K562 (cell line): ENCODE measurements around the gene KAZALD1. TPM values are rescaled to one million over a fixed set of nuclear protein-coding genes. Genes with fewer than 3 reads are reported as not detected.

Experiments used
- ATAC-seq: fragments of 200-7000 bp; cut with Tn5 transposase; 3 replicates; pipeline ENCODE4 v1.9.1; 2020; ENCODE audit warnings: moderate library complexity
- BruUV-seq: library from RNA; stranded (reverse); fragments of 400-500 nt; replicated peaks from 2 replicates; lab custom pipeline; 2021; lab: Mats Ljungman, UMichigan
- CTCF ChIA-PET: fragments of 300-600 bp; formaldehyde crosslinking; extraction: SDS; loops from one replicate; lab custom pipeline; 2021; ENCODE audit warnings: low intra/inter-chr PET ratio; lab: Yijun Ruan, JAX
- POLR2A ChIA-PET: fragments of 300-600, 350-650 bp; sonication (Branson Sonifier 250); formaldehyde crosslinking; extraction: SDS; loops from one replicate; lab custom pipeline; 2021; ENCODE audit warnings: antibody characterized with exemption, inconsistent platforms; lab: Yijun Ruan, JAX
- DNase-seq, 4 experiments: peaks; one replicate each; pipeline versions ENCODE4 v3.0.0 to v3.0.0-alpha.2; 2011 to 2018; ENCODE audit warnings: low spot score in 3 of 4, mixed read lengths in 3 of 4; ENCODE audit errors: extremely low read depth in 1 of 4
- FAIRE-seq: peaks from 2 replicates; lab custom pipeline; 2011; peaks lifted over from hg19 to GRCh38; lab: Jason Lieb, UNC
- H2AFZ ChIP-seq: 2 replicates; pipeline ENCODE4 v1.6.0; 2011; ENCODE audit warnings: low read depth, low read length, control low read depth, inconsistent platforms
- H3K27ac ChIP-seq: fragments of 200-600 bp; 3 replicates; pipeline ENCODE4 v1.8.0; 2011; ENCODE audit warnings: low read depth, mild to moderate bottlenecking, control low read depth, inconsistent platforms, low read length, moderate library complexity, mixed read lengths; ENCODE audit errors: extremely low read depth
- H3K27me3 ChIP-seq, 2 experiments: fragments of 300-600 bp in 1 of 2; 2 replicates in 1 of 2; 3 replicates in 1 of 2; pipeline versions ENCODE4 v1.6.0 to v1.8.0; 2011; ENCODE audit warnings: inconsistent platforms in 2 of 2, low read length in 2 of 2, mild to moderate bottlenecking in 1 of 2, mixed read lengths in 1 of 2, moderate library complexity in 1 of 2; ENCODE audit not compliant: control insufficient read depth in 2 of 2, insufficient read depth in 2 of 2
- H3K36me3 ChIP-seq: fragments of 300-600 bp; 3 replicates; pipeline ENCODE4 v1.8.0; 2011; ENCODE audit warnings: mild to moderate bottlenecking, low read length, inconsistent platforms; ENCODE audit not compliant: control insufficient read depth, insufficient read depth
- H3K4me1 ChIP-seq, 2 experiments: fragments of 200-600 bp in 1 of 2; replicated peaks in 1 of 2; 2 replicates in 1 of 2; 3 replicates in 1 of 2; pipeline versions ENCODE4 v1.5.1 to v1.8.0; 2011; ENCODE audit warnings: inconsistent platforms in 2 of 2, low read length in 2 of 2, mild to moderate bottlenecking in 1 of 2, mixed read lengths in 1 of 2, moderate library complexity in 1 of 2; ENCODE audit not compliant: control insufficient read depth in 2 of 2, insufficient read depth in 2 of 2
- H3K4me2 ChIP-seq: 2 replicates; pipeline ENCODE4 v1.6.1; 2011; ENCODE audit warnings: low read length, control low read depth, inconsistent platforms, mixed read lengths; ENCODE audit not compliant: insufficient read depth
- H3K4me3 ChIP-seq: fragments of 200-600 bp; sonication (generic), shearing (Covaris generic); 2 replicates; pipeline ENCODE4 v1.5.1; 2016; ENCODE audit warnings: control low read depth, inconsistent platforms
- H3K79me2 ChIP-seq: fragments of 200-600 bp; 3 replicates; pipeline ENCODE4 v1.8.0; 2011; ENCODE audit warnings: low read length, inconsistent platforms; ENCODE audit not compliant: control insufficient read depth, insufficient read depth
- H3K9ac ChIP-seq, 2 experiments: 2 replicates each; pipeline versions ENCODE4 v1.6.0 to v1.6.1; 2011; ENCODE audit warnings: low read depth in 2 of 2, low read length in 2 of 2, control low read depth in 1 of 2, inconsistent platforms in 1 of 2, mild to moderate bottlenecking in 1 of 2, mixed read lengths in 1 of 2; ENCODE audit not compliant: insufficient read depth in 1 of 2
- H3K9me1 ChIP-seq: one replicate; pipeline ENCODE4 v1.6.0; 2011; ENCODE audit warnings: inconsistent platforms, mild to moderate bottlenecking, low read length, moderate library complexity; ENCODE audit not compliant: control insufficient read depth, insufficient read depth
- H3K9me3 ChIP-seq: replicated peaks from 2 replicates; pipeline ENCODE4 v1.5.1; 2011; ENCODE audit warnings: low read depth, low read length, inconsistent platforms; ENCODE audit not compliant: control insufficient read depth, insufficient read depth
- H4K20me1 ChIP-seq: replicated peaks from 2 replicates; pipeline ENCODE4 v1.6.1; 2011; ENCODE audit warnings: low read length, inconsistent platforms, mixed read lengths; ENCODE audit not compliant: control insufficient read depth, insufficient read depth
- POLR2A ChIP-seq: fragments of 450-650 bp; conservative IDR thresholded peaks from 2 replicates; pipeline ENCODE4 v1.6.1; 2016
- SIN3A ChIP-seq, 2 experiments: fragments of 150-350 bp in 1 of 2; IDR thresholded peaks; 2 replicates each; pipeline ENCODE4 v1.6.1; 2011 to 2016; ENCODE audit warnings: borderline replicate concordance in 2 of 2, low read depth in 2 of 2, low read length in 2 of 2, mild to moderate bottlenecking in 2 of 2, moderate library complexity in 2 of 2; ENCODE audit not compliant: control insufficient read depth in 1 of 2
- SMAD4 ChIP-seq: fragments of 250-450 bp; sonication (Bioruptor Pico); conservative IDR thresholded peaks from 2 replicates; pipeline ENCODE4 v1.8.0; 2021; ENCODE audit warnings: inconsistent platforms, mild to moderate bottlenecking, moderate library complexity
- WGBS: fragments of 100-300 bp; shearing (Covaris generic); methylation state at CpG from one replicate; pipeline ENCODE4 v1.1.6; 2016; ENCODE audit warnings: low coverage, mixed read lengths; ENCODE audit not compliant: insufficient coverage; ENCODE audit errors: missing lambda C conversion rate; 5-methylcytosine and 5-hydroxymethylcytosine counted together
- in situ Hi-C: fragments of 300-500 bp; cut with MboI; formaldehyde crosslinking; loops from 4 replicates; pipeline ENCODE4 v1.15.0; 2018; ENCODE audit warnings: inconsistent platforms, mixed read lengths
- intact Hi-C: fragments of 100-400 bp; cut with micrococcal nuclease; formaldehyde crosslinking; loops from 2 replicates; pipeline ENCODE4 v1.14.2; 2022
- polyA plus RNA-seq, 8 experiments: library from polyadenylated mRNA; depleted of rRNA in 4 of 8; stranded (reverse) in 5 of 8; unstranded in 3 of 8; fragments of >200 nt; fragmentation: Nextera tagmentation in 2 of 8; fragmentation: Illumina TruSeq in 1 of 8; extraction: Ambion mirVana in 2 of 8; extraction: Trizol in 1 of 8; gene quantifications; 2 replicates each; pipeline versions ENCODE4 v1.2.1 to v1.2.3, GENCODE V29; 2011 to 2014; ENCODE audit warnings: inconsistent platforms in 1 of 8, missing spikeins in 1 of 8
- total RNA-seq, 7 experiments: library from RNA; depleted of rRNA in 6 of 7; stranded (reverse); fragments of >200 nt in 6 of 7; fragmentation: Illumina TruSeq in 2 of 7; extraction: Trizol in 2 of 7; gene quantifications; 2 replicates each; pipeline versions ENCODE4 v1.2.1 to v1.2.3, GENCODE V29; 2011 to 2021; ENCODE audit warnings: low replicate concordance in 1 of 7
- TF ChIP-seq, protein P1 (sequence below), 2 experiments: IDR thresholded peaks; 2 replicates each; pipeline ENCODE4 v1.6.1; 2011; ENCODE audit warnings: borderline replicate concordance in 1 of 2, control low read depth in 1 of 2, low read depth in 1 of 2, low read length in 1 of 2, mild to moderate bottlenecking in 1 of 2, mixed read lengths in 1 of 2, moderate library complexity in 1 of 2; ENCODE audit not compliant: insufficient read depth in 1 of 2, insufficient read length in 1 of 2, poor library complexity in 1 of 2, severe bottlenecking in 1 of 2; ENCODE audit errors: extremely low read depth in 1 of 2

The KAZALD1 gene
- total and polyA plus RNA-seq, 9 of the 15 experiments (the other 6 are each of a cell fraction or from before 2014, with no cell fraction given) = 0.15 to 10.0 (median 4.9) TPM

DNA sequence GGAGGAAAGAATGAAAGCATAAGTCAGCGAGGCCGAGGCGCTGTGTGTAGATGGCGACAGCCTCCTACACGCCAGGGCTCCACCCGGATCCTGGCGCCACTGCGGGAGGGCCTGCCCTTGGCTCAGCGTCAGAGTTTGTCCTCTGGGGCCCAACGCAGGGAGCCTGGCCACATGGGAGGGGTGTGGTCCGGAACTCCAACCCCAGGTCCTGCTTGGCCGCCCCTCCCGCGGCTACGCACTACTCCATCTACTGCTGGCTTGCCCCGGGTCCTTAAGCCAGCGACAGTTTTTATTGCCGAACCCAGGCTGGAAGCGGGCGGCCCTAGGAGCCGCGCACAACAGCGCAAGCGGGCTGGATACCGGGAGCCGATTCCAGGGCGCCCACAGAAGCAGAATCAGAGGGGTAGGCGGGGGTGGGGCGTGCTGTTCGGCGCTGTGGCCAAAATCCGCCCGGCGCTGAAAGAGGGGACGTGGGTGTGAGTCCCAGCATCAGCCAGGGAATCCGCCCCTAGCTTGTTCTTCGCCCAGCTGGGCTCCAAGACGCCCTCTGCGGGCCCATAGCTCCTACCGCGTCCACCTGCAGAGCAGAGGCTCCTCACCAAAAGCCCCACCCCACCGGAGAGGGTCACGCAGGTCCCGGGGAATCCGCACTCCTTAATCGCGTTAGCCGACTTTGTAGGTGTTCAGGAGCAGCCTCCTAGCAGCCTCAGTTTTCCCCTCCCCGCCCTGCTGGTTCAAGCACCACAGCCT is 4.5 kb downstream of the KAZALD1 start (continued):
- TF ChIP-seq, protein P1, sequence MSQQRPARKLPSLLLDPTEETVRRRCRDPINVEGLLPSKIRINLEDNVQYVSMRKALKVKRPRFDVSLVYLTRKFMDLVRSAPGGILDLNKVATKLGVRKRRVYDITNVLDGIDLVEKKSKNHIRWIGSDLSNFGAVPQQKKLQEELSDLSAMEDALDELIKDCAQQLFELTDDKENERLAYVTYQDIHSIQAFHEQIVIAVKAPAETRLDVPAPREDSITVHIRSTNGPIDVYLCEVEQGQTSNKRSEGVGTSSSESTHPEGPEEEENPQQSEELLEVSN (IDR thresholded peaks at IDR 0.05; ENCODE audit: borderline replicate concordance in 1 of 2, extremely low read depth in 1 of 2, insufficient read depth in 1 of 2, insufficient read length in 1 of 2, low read depth in 1 of 2, low read length in 1 of 2, poor library complexity in 1 of 2, severe bottlenecking in 1 of 2) = peak; percentile 23 to 76
- TF ChIP-seq SIN3A (IDR thresholded peaks at IDR 0.05; ENCODE audit: borderline replicate concordance in 2 of 2, control insufficient read depth in 1 of 2, low read depth in 2 of 2, low read length in 2 of 2) (peak; percentile 36 to 58; a peak in 2 of 4 replicates), SMAD4 (peak; percentile 49; the same call in 1 of the 2 replicates)

DNA sequence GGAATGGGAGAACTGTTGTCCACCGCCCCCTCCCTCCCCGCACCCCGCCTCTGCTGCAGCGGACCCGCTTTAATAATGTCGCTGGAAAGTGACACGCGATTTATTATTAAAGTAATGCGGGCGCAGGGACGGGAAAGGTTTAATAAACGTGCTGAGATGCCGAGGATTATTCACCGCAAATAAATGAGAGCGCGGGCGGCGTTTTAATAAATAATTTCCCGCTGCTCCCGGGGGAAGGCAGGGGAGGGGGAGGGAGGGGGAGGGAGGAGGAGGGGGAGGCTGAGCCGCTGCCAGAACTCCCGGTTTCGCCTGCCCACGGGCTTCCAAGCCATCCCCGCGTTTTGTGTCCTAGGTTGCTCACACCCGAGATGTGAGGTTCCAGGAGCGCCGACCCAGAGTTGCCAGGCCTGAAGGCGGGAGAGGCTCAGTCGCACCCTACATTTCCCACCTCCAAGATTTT is 5.1 kb downstream of the KAZALD1 start:
- no peak for TF ChIP-seq POLR2A
- TF ChIP-seq, protein P1 (IDR thresholded peaks at IDR 0.05; ENCODE audit: borderline replicate concordance in 1 of 2, extremely low read depth in 1 of 2, insufficient read depth in 1 of 2, insufficient read length in 1 of 2, low read depth in 1 of 2, low read length in 1 of 2, poor library complexity in 1 of 2, severe bottlenecking in 1 of 2) = peak in 1 of 2 experiments; percentile 20
- Histone ChIP-seq H3K79me2 (peaks cover 21% of the 10 kb centered on the region), H3K4me1 (peaks cover 53 to 66% of the 10 kb centered on the region in 2 experiments), H3K9ac (peak overlapping the region; percentile 69 to 92), H3K27me3 (no peaks in the 10 kb centered on the region), H3K4me2 (peak overlapping the region; percentile 81), H3K9me3 (no peaks in the 10 kb centered on the region), H3K9me1 (no peaks in the 10 kb centered on the region), H3K4me3 (peak overlapping the region; percentile 58), H3K36me3 (no peaks in the 10 kb centered on the region), H2AFZ (peak overlapping the region; percentile 89), H3K27ac (peak overlapping the region; percentile 88; the same call in 2 of the 3 replicates), H4K20me1 (no peaks in the 10 kb centered on the region)
- in situ Hi-C loops = no loop called here
- peak in 2 of 4 experiments; percentile 23 to 30 for DNase-seq
- CTCF ChIA-PET = interaction anchor here (0.5 to 3.7 kb wide), 5 partner anchors 16 to 839 kb away, joined by 3 to 37 read pairs (median 18); partner anchors contain the start of gene LZTS2
- no peak for ATAC-seq
- intact Hi-C loops = loop anchor here (2.0 to 10.0 kb wide), 4 partner anchors 24 to 988 kb away; partner anchors contain the start of genes ARMH3, PDZD7 and SFXN3
- FAIRE-seq = peak; percentile 59
- WGBS = 3% methylated on average over 15 of the region's 31 CpGs
- POLR2A ChIA-PET = interaction anchor here (0.6 to 1.4 kb wide), 5 partner anchors 8 to 714 kb away, joined by 3 to 5 read pairs (median 3); no protein-coding TSS in a partner anchor
- BruUV-seq = no TSS peak
